HepG2 (cell line): Measurements from ENCODE around the gene BBOF1. TPM values are rescaled to one million over a fixed set of nuclear protein-coding genes. Genes with fewer than 3 reads are reported as not detected.

ENCODE experiments used
- CHD2 ChIP-seq: IDR thresholded peaks from 2 replicates; pipeline ENCODE4 v1.6.1; 2011; ENCODE audit warnings: low read depth, low read length, improper control_type of control experiment
- DDIT3 ChIP-seq: sonication (generic); formaldehyde crosslinking; IDR thresholded peaks from 2 replicates; pipeline ENCODE4 v1.4.0; 2020; ENCODE audit warnings: mild to moderate bottlenecking, missing genetic modification reagents
- FOXA3 ChIP-seq: IDR thresholded peaks from 2 replicates; pipeline ENCODE4 v1.6.1; 2016; ENCODE audit warnings: missing genetic modification reagents, missing compliant biosample characterization
- HNF4A ChIP-seq: sonication (generic); formaldehyde crosslinking; IDR thresholded peaks from 2 replicates; pipeline ENCODE4 v1.4.0; 2020; ENCODE audit warnings: missing genetic modification reagents
- HNRNPUL1 ChIP-seq: fragments of 200-400 bp; formaldehyde crosslinking; IDR thresholded peaks from 2 replicates; pipeline ENCODE4 v1.6.1; 2017; ENCODE audit warnings: low read depth, mild to moderate bottlenecking, low read length, moderate library complexity
- NKX3-1 ChIP-seq: sonication (generic); formaldehyde crosslinking; IDR thresholded peaks from 2 replicates; pipeline ENCODE4 v1.5.0; 2020; ENCODE audit warnings: missing genetic modification reagents
- PATZ1 ChIP-seq: sonication (generic); formaldehyde crosslinking; IDR thresholded peaks from 2 replicates; pipeline ENCODE4 v1.4.0; 2020; ENCODE audit warnings: missing genetic modification reagents
- PHF21A ChIP-seq: sonication (generic); formaldehyde crosslinking; IDR thresholded peaks from 2 replicates; pipeline ENCODE4 v1.5.0; 2020; ENCODE audit warnings: mild to moderate bottlenecking, missing genetic modification reagents
- RAD51 ChIP-seq: fragments of 450-650 bp; IDR thresholded peaks from 2 replicates; pipeline ENCODE4 v1.6.1; 2016; ENCODE audit warnings: borderline replicate concordance
- RFXAP ChIP-seq: sonication (generic); formaldehyde crosslinking; IDR thresholded peaks from 2 replicates; pipeline ENCODE4 v1.4.0; 2020; ENCODE audit warnings: missing genetic modification reagents, borderline replicate concordance
- SAP130 ChIP-seq: IDR thresholded peaks from 2 replicates; pipeline ENCODE4 v1.6.1; 2016; ENCODE audit warnings: low read depth
- SNAPC4 ChIP-seq: sonication (generic); formaldehyde crosslinking; IDR thresholded peaks from 2 replicates; pipeline ENCODE4 v1.4.0; 2020; ENCODE audit warnings: mild to moderate bottlenecking, missing genetic modification reagents
- SRSF9 ChIP-seq: fragments of 200-400 bp; formaldehyde crosslinking; IDR thresholded peaks from 2 replicates; pipeline ENCODE4 v1.6.1; 2018; ENCODE audit warnings: borderline replicate concordance, mild to moderate bottlenecking, low read depth, low read length; ENCODE audit not compliant: insufficient read depth, poor library complexity, severe bottlenecking
- STAT5B ChIP-seq: sonication (generic); formaldehyde crosslinking; IDR thresholded peaks from 2 replicates; pipeline ENCODE4 v1.4.0; 2020; ENCODE audit warnings: missing genetic modification reagents
- TARDBP ChIP-seq: sonication (generic); formaldehyde crosslinking; IDR thresholded peaks from 2 replicates; pipeline ENCODE4 v1.8.0; 2022; ENCODE audit warnings: mild to moderate bottlenecking, missing genetic modification reagents
- TBX3 ChIP-seq: fragments of 450-650 bp; IDR thresholded peaks from 2 replicates; pipeline ENCODE4 v1.6.1; 2017; ENCODE audit warnings: antibody characterized with exemption, mild to moderate bottlenecking, inconsistent platforms, borderline replicate concordance
- TEAD2 ChIP-seq: sonication (generic); formaldehyde crosslinking; IDR thresholded peaks from 2 replicates; pipeline ENCODE4 v1.9.0; 2021; ENCODE audit warnings: missing genetic modification reagents
- ZFP62 ChIP-seq: sonication (generic); formaldehyde crosslinking; IDR thresholded peaks from 2 replicates; pipeline ENCODE4 v1.4.0; 2020; ENCODE audit warnings: missing genetic modification reagents
- ZNF121 ChIP-seq: sonication (generic); formaldehyde crosslinking; IDR thresholded peaks from 2 replicates; pipeline ENCODE4 v1.5.0; 2020; ENCODE audit warnings: mild to moderate bottlenecking, missing genetic modification reagents
- ZNF333 ChIP-seq: sonication (generic); formaldehyde crosslinking; IDR thresholded peaks from 2 replicates; pipeline ENCODE4 v1.4.0; 2020; ENCODE audit warnings: mild to moderate bottlenecking, missing genetic modification reagents, borderline replicate concordance
- ZNF33B ChIP-seq: sonication (generic); formaldehyde crosslinking; IDR thresholded peaks from 2 replicates; pipeline ENCODE4 v1.5.1; 2020; ENCODE audit warnings: mild to moderate bottlenecking, missing genetic modification reagents
- ZNF383 ChIP-seq: sonication (generic); formaldehyde crosslinking; IDR thresholded peaks from 2 replicates; pipeline ENCODE4 v1.4.0; 2020; ENCODE audit warnings: missing genetic modification reagents, mild to moderate bottlenecking, borderline replicate concordance
- ZNF850 ChIP-seq: sonication (generic); formaldehyde crosslinking; conservative IDR thresholded peaks from 2 replicates; pipeline ENCODE4 v1.9.0; 2021; ENCODE audit warnings: mild to moderate bottlenecking, missing genetic modification reagents
- polyA plus RNA-seq, 8 experiments: library from polyadenylated mRNA; depleted of rRNA in 3 of 8; stranded (reverse) in 7 of 8; unstranded in 1 of 8; fragments of >200 nt; fragmentation: Illumina TruSeq in 4 of 8; extraction: Trizol in 4 of 8; gene quantifications; 2 replicates each; pipeline versions ENCODE4 v1.2.1 to v1.2.3, GENCODE V29; 2011 to 2016; ENCODE audit warnings: low read depth in 4 of 8, missing spikeins in 1 of 8, mixed read lengths in 1 of 8; ENCODE audit not compliant: insufficient read depth in 1 of 8
- total RNA-seq, 5 experiments: library from RNA; depleted of rRNA; stranded (reverse); fragments of >200 nt; fragmentation: Illumina TruSeq; extraction: Trizol; gene quantifications; 2 replicates each; pipeline ENCODE4 v1.2.3, GENCODE V29; 2016; ENCODE audit warnings: low read depth in 1 of 5
- TF ChIP-seq, protein P1 (sequence below): IDR thresholded peaks from 2 replicates; pipeline ENCODE4 v1.6.1; 2016; ENCODE audit warnings: missing compliant biosample characterization, missing genetic modification reagents, borderline replicate concordance

Gene BBOF1
- total and polyA plus RNA-seq, 2 of the 13 experiments (the other 11 are each of a cell fraction or from before 2014, with no cell fraction given), result 1.6 to 2.3 TPM

DNA sequence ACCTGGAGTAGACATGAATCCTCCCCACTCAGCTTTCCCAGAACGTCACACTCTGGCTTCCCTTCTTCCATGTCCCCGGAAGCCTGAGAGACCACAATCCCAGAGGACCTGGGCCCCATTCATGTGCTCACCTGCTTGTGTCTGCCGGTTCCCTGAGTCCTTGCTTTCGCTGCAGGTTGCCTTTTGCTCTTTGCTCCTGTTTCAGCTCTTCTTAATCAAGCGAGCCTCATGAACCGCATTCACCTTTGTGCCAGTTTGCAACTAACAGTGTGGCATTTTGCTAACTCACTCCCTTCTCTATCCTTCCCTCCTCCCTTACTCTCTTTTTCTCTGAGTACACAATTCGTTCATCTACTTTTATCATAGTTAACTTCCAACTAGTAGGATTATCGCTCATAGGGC lies 23.2 kb upstream of the BBOF1 start (continued):
- TF ChIP-seq SNAPC4 (CRISPR knock-in tag) (no peak), SRSF9 (no peak), STAT5B (CRISPR knock-in tag) (no peak), PATZ1 (CRISPR knock-in tag) (peak; percentile 8; the same call in 1 of the 2 replicates), NKX3-1 (CRISPR knock-in tag) (no peak), ZNF33B (CRISPR knock-in tag) (no peak), ZNF333 (CRISPR knock-in tag) (no peak), ZNF850 (no peak), DDIT3 (CRISPR knock-in tag) (no peak), HNRNPUL1 (no peak), RAD51 (no peak), FOXA3 (peak; percentile 44), HNF4A (CRISPR knock-in tag) (peak; percentile 76), TARDBP (no peak; the same call in none of the 2 replicates), RFXAP (CRISPR knock-in tag) (no peak), ZNF383 (CRISPR knock-in tag) (no peak), PHF21A (no peak), SAP130 (CRISPR knock-in tag) (peak; percentile 67), ZNF121 (CRISPR knock-in tag) (no peak), ZFP62 (CRISPR knock-in tag) (no peak), CHD2 (no peak), TEAD2 (CRISPR knock-in tag) (no peak), TBX3 (no peak)
- TF ChIP-seq, protein P1, sequence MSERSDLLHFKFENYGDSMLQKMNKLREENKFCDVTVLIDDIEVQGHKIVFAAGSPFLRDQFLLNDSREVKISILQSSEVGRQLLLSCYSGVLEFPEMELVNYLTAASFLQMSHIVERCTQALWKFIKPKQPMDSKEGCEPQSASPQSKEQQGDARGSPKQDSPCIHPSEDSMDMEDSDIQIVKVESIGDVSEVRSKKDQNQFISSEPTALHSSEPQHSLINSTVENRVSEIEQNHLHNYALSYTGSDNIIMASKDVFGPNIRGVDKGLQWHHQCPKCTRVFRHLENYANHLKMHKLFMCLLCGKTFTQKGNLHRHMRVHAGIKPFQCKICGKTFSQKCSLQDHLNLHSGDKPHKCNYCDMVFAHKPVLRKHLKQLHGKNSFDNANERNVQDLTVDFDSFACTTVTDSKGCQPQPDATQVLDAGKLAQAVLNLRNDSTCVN (CRISPR knock-in tag), result 0 out of 2 replicates have a peak, but pooled peaks have one; percentile 33
